Measurements from ENCODE around the gene FARS2. TPM values are rescaled to one million over a fixed set of nuclear protein-coding genes. Genes with fewer than 3 reads are reported as not detected.

FARS2 gene
- polyA plus RNA-seq, 1 donor (not counting 4 experiments of a cell fraction or from before 2014, with no cell fraction given): 21.3 TPM

DNA sequence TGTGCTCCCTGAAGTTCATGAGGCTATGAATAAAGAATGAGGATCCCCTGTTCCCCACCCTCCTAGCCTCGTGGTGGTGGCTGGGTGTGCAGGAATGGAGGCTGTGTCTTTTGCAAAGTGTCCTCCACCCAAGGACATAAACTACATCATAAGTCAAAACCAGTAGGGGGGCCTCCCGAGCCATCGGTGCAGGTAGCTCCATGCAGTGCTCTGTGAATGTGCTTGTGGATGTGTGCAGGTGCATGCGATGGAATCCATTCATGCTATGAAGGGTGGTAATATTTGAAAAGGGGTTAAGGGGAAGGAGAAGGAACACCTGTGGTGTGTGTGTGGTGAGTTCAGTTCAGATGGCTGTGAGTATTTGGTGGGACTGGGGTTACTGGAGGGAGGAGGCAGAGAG lies 548.1 kb downstream of the FARS2 start:
- FAIRE-seq (no peak), DNase-seq (ENCODE audit: low read depth, low spot score) (no peak)
- H2AFZ ChIP-seq (ENCODE audit: control insufficient read depth, low read length): no peak overlapping the region
- H3K9me1 ChIP-seq (ENCODE audit: control insufficient read depth, extremely low read depth, insufficient read depth, low read length): no peaks in the 10 kb centered on the region
- H3K9ac ChIP-seq (ENCODE audit: control insufficient read depth, extremely low read depth, insufficient read depth, low read length): no peak overlapping the region
- no peaks in the 10 kb centered on the region for H3K36me3 ChIP-seq (ENCODE audit: control insufficient read depth in 2 of 2, extremely low read depth in 1 of 2, insufficient read depth in 2 of 2, low read length in 2 of 2)
- H3K27me3 ChIP-seq (ENCODE audit: control insufficient read depth, extremely low read depth, insufficient read depth, low read length): no peaks in the 10 kb centered on the region
- no peaks in the 10 kb centered on the region for H4K20me1 ChIP-seq (ENCODE audit: control insufficient read depth, extremely low read depth, insufficient read depth, low read length)
- H3K79me2 ChIP-seq (ENCODE audit: control insufficient read depth, insufficient read depth, low read length): no peaks in the 10 kb centered on the region
- no peak overlapping the region for H3K27ac ChIP-seq (ENCODE audit: control insufficient read depth, insufficient read depth, low read length)
- no peak overlapping the region for H3K4me3 ChIP-seq (ENCODE audit: control insufficient read depth in 2 of 3, extremely low read depth in 1 of 3, insufficient read depth in 2 of 3, low read depth in 1 of 3, low read length in 3 of 3)
- dilution Hi-C loops (cut with MboI; ENCODE audit: extremely low pct_ligation_motif_present, low sequenced_read_pairs): no loop called here
- peaks cover 3% of the 10 kb centered on the region for H3K9me3 ChIP-seq (ENCODE audit: control insufficient read depth, low read depth, low read length)
- TF ChIP-seq, protein P1, sequence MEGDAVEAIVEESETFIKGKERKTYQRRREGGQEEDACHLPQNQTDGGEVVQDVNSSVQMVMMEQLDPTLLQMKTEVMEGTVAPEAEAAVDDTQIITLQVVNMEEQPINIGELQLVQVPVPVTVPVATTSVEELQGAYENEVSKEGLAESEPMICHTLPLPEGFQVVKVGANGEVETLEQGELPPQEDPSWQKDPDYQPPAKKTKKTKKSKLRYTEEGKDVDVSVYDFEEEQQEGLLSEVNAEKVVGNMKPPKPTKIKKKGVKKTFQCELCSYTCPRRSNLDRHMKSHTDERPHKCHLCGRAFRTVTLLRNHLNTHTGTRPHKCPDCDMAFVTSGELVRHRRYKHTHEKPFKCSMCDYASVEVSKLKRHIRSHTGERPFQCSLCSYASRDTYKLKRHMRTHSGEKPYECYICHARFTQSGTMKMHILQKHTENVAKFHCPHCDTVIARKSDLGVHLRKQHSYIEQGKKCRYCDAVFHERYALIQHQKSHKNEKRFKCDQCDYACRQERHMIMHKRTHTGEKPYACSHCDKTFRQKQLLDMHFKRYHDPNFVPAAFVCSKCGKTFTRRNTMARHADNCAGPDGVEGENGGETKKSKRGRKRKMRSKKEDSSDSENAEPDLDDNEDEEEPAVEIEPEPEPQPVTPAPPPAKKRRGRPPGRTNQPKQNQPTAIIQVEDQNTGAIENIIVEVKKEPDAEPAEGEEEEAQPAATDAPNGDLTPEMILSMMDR (optimal IDR thresholded peaks at IDR 0.05 in 1 of 3, IDR thresholded peaks at IDR 0.05 in 1 of 3, conservative IDR thresholded peaks at IDR 0.05 in 1 of 3; ENCODE audit: extremely low read depth in 1 of 3, insufficient read depth in 2 of 3, low read length in 3 of 3): no peak
- no peak for TF ChIP-seq EZH2 (IDR thresholded peaks at IDR 0.05; ENCODE audit: low read length)
- no peak overlapping the region for H3K4me2 ChIP-seq (ENCODE audit: control insufficient read depth, extremely low read depth, insufficient read depth, low read depth, low read length)
- H3K4me1 ChIP-seq (ENCODE audit: control insufficient read depth, extremely low read depth, insufficient read depth, low read length): no peaks in the 10 kb centered on the region

GRCh38 chr6:5811997-5812396 lies 550.7 kb downstream of the FARS2 start:
- H3K9me1 ChIP-seq (ENCODE audit: control insufficient read depth, extremely low read depth, insufficient read depth, low read length): no peaks in the 10 kb centered on the region
- H3K9me3 ChIP-seq (ENCODE audit: control insufficient read depth, low read depth, low read length): no peaks in the 10 kb centered on the region
- no peaks in the 10 kb centered on the region for H3K4me1 ChIP-seq (ENCODE audit: control insufficient read depth, extremely low read depth, insufficient read depth, low read length)
- H2AFZ ChIP-seq (ENCODE audit: control insufficient read depth, low read length): no peak overlapping the region
- H4K20me1 ChIP-seq (ENCODE audit: control insufficient read depth, extremely low read depth, insufficient read depth, low read length): no peaks in the 10 kb centered on the region
- no peak for DNase-seq (ENCODE audit: low read depth, low spot score)
- H3K4me2 ChIP-seq (ENCODE audit: control insufficient read depth, extremely low read depth, insufficient read depth, low read depth, low read length): no peak overlapping the region
- H3K79me2 ChIP-seq (ENCODE audit: control insufficient read depth, insufficient read depth, low read length): no peaks in the 10 kb centered on the region
- TF ChIP-seq, protein P1 (optimal IDR thresholded peaks at IDR 0.05 in 1 of 3, IDR thresholded peaks at IDR 0.05 in 1 of 3, conservative IDR thresholded peaks at IDR 0.05 in 1 of 3; ENCODE audit: extremely low read depth in 1 of 3, insufficient read depth in 2 of 3, low read length in 3 of 3): no peak
- TF ChIP-seq EZH2 (IDR thresholded peaks at IDR 0.05; ENCODE audit: low read length): no peak
- no peaks in the 10 kb centered on the region for H3K27me3 ChIP-seq (ENCODE audit: control insufficient read depth, extremely low read depth, insufficient read depth, low read length)
- no peak overlapping the region for H3K4me3 ChIP-seq (ENCODE audit: control insufficient read depth in 2 of 3, extremely low read depth in 1 of 3, insufficient read depth in 2 of 3, low read depth in 1 of 3, low read length in 3 of 3)
- H3K27ac ChIP-seq (ENCODE audit: control insufficient read depth, insufficient read depth, low read length): no peak overlapping the region
- no peak overlapping the region for H3K9ac ChIP-seq (ENCODE audit: control insufficient read depth, extremely low read depth, insufficient read depth, low read length)
- no peak for FAIRE-seq
- dilution Hi-C loops (cut with MboI; ENCODE audit: extremely low pct_ligation_motif_present, low sequenced_read_pairs): no loop called here
- H3K36me3 ChIP-seq (ENCODE audit: control insufficient read depth in 2 of 2, extremely low read depth in 1 of 2, insufficient read depth in 2 of 2, low read length in 2 of 2): no peaks in the 10 kb centered on the region
